ENCODE measurements around the gene ASTN2.

DNA sequence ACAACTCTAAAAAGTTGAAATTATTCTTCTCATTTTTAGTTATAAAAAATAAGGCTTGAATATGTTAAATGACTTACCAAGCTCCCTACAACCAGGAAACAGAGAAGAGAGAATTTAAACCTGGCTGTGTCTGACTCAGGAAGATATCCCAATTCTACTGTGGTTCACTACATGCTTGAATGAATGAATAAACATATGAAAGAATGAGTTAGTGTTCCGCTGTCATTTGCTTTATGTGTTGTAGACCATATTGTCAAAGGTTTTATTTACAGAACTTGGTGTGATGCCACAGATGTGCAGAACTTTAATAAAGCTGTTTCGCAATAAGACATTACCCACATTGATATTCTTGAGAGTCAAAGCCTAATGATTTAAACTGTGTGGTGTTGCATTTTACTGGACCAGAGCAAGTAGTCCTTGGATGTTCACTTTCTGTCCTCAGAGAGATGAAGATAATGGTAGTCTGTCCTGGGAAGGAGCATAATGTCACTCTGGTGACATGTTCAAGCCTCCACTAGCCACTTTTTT is 414.6 kb downstream of the ASTN2 start:
- TF ChIP-seq, protein P1, sequence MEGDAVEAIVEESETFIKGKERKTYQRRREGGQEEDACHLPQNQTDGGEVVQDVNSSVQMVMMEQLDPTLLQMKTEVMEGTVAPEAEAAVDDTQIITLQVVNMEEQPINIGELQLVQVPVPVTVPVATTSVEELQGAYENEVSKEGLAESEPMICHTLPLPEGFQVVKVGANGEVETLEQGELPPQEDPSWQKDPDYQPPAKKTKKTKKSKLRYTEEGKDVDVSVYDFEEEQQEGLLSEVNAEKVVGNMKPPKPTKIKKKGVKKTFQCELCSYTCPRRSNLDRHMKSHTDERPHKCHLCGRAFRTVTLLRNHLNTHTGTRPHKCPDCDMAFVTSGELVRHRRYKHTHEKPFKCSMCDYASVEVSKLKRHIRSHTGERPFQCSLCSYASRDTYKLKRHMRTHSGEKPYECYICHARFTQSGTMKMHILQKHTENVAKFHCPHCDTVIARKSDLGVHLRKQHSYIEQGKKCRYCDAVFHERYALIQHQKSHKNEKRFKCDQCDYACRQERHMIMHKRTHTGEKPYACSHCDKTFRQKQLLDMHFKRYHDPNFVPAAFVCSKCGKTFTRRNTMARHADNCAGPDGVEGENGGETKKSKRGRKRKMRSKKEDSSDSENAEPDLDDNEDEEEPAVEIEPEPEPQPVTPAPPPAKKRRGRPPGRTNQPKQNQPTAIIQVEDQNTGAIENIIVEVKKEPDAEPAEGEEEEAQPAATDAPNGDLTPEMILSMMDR (conservative IDR thresholded peaks at IDR 0.05 in 1 of 2, IDR thresholded peaks at IDR 0.05 in 1 of 2; ENCODE audit: extremely low read depth in 1 of 2, insufficient read depth in 1 of 2, low read depth in 1 of 2, low read length in 2 of 2): no peak
- no peak for TF ChIP-seq EZH2 (IDR thresholded peaks at IDR 0.05; ENCODE audit: borderline replicate concordance, low read length)
